22Rv1 (cell line): ENCODE results near the gene ADGRF1.

ENCODE experiments used
- H3K27ac ChIP-seq: fragments of 450-650 bp; 2 replicates; pipeline ENCODE4 v1.5.1; 2017
- ZFX ChIP-seq: fragments of 450-650 bp; IDR thresholded peaks from 2 replicates; pipeline ENCODE4 v1.6.1; 2017; ENCODE audit warnings: antibody characterized with exemption, borderline replicate concordance
- TF ChIP-seq, protein P1 (sequence below): fragments of 450-650 bp; IDR thresholded peaks from 2 replicates; pipeline ENCODE4 v1.5.1; 2017; ENCODE audit warnings: mild to moderate bottlenecking

Gene ADGRF1

GRCh38 chr6:46967826-46968349 is 74.2 kb downstream of the ADGRF1 start:
- no peak for TF ChIP-seq ZFX
- TF ChIP-seq, protein P1, sequence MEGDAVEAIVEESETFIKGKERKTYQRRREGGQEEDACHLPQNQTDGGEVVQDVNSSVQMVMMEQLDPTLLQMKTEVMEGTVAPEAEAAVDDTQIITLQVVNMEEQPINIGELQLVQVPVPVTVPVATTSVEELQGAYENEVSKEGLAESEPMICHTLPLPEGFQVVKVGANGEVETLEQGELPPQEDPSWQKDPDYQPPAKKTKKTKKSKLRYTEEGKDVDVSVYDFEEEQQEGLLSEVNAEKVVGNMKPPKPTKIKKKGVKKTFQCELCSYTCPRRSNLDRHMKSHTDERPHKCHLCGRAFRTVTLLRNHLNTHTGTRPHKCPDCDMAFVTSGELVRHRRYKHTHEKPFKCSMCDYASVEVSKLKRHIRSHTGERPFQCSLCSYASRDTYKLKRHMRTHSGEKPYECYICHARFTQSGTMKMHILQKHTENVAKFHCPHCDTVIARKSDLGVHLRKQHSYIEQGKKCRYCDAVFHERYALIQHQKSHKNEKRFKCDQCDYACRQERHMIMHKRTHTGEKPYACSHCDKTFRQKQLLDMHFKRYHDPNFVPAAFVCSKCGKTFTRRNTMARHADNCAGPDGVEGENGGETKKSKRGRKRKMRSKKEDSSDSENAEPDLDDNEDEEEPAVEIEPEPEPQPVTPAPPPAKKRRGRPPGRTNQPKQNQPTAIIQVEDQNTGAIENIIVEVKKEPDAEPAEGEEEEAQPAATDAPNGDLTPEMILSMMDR, result no peak
- H3K27ac ChIP-seq, result no peak overlapping the region

- TF ChIP-seq, protein P1, result no peak
- TF ChIP-seq ZFX, result no peak
- H3K27ac ChIP-seq, result no peak overlapping the region
Measured at GRCh38 chr6:46964716-46965519, 77.2 kb downstream of the ADGRF1 start.

- no peak overlapping the region for H3K27ac ChIP-seq
- TF ChIP-seq ZFX, result no peak
- TF ChIP-seq, protein P1, result no peak
Measured at GRCh38 chr6:46963626-46964025, 78.5 kb downstream of the ADGRF1 start.

DNA sequence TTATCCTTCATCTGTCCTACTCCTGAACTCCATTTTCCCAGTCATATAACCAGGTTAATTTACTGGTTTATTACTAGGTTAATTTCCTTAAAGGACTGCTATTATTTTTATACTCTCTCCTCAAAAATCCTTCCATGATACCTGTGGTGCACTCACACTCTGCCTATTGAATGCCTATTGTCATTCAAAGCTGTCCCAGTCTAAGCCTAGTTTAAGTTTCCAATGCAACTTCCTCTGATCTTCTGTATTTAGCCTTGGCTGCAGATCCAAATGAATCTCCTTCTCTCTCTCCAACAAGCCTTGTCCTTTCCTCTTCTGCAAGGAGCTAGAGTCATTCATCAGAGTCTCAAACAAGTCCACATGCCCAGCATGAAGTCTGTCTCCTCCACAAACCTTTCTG is 79.1 kb downstream of the ADGRF1 start:
- H3K27ac ChIP-seq, result no peak overlapping the region
- TF ChIP-seq ZFX, result no peak
- TF ChIP-seq, protein P1, result no peak

DNA sequence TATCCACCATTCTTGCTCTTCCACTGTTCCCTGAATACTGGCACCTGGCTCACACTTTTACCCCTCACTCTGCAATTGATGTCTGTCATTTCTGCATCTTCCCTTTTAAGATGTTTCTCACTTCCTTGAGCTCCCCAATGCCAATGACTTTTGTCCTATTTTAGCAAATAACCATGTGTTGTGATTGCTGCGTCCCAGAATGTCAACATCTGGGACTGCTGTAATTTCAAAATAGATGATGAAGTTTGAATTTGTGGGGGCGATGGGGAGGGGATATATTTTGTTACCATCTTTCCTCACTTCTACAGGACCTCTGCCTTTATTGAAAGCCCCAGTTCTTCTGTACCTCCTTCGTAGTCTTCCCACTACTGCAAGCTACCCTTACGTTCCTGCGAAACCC is 80.4 kb downstream of the ADGRF1 start:
- no peak for TF ChIP-seq ZFX
- TF ChIP-seq, protein P1, result no peak
- H3K27ac ChIP-seq, result no peak overlapping the region

- TF ChIP-seq, protein P1, result no peak
- no peak for TF ChIP-seq ZFX
Measured at GRCh38 chr6:46961232-46961631, 80.9 kb downstream of the ADGRF1 start.

GRCh38 chr6:46959419-46959818 is 82.7 kb downstream of the ADGRF1 start:
- TF ChIP-seq, protein P1, result no peak
- no peak for TF ChIP-seq ZFX
- H3K27ac ChIP-seq, result no peak overlapping the region

More at GRCh38 chr6:46961232-46961631, 80.9 kb downstream of the ADGRF1 start:
- H3K27ac ChIP-seq, result no peak overlapping the region
